Germinal center (tissue), 1 donor: ENCODE data around the gene PPP1R16B.
"Not testable (repeated sequence)": the region's sequence is repeated elsewhere in the genome, so short reads cannot be mapped to it uniquely, and the experiment has no call there.

Source experiments
- DNase-seq: peaks from one replicate; pipeline ENCODE4 v3.0.0; 2012; ENCODE audit warnings: mixed read lengths, low spot score

The PPP1R16B gene

DNA sequence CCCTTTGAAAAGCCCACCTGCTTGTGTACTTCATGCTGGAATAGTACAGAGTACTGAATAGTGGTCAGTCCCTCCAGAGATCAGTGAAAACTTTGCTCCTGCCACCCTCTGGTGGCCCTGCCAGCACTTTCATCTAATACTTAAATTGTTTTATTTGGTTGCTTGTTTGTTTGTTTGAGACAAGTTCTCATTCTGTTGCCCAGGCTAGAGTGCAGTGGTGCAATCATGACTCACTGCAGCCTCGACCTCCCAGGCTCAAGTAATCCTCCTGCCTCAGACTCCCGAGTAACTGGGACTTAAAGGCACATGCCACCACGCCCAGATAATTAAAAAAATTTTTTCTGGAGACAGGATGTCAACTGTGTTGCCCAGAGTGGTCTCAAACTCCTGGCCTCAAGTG, 129.8 kb downstream of the PPP1R16B start:
- DNase-seq = no peak

- no peak for DNase-seq
These were observed 130.5 kb downstream of the PPP1R16B start for GRCh38 chr20:38935967-38936407.

GRCh38 chr20:38937000-38937399, 131.5 kb downstream of the PPP1R16B start:
- DNase-seq = no peak

GRCh38 chr20:38937978-38938473, 132.5 kb downstream of the PPP1R16B start:
- DNase-seq = no peak

DNA sequence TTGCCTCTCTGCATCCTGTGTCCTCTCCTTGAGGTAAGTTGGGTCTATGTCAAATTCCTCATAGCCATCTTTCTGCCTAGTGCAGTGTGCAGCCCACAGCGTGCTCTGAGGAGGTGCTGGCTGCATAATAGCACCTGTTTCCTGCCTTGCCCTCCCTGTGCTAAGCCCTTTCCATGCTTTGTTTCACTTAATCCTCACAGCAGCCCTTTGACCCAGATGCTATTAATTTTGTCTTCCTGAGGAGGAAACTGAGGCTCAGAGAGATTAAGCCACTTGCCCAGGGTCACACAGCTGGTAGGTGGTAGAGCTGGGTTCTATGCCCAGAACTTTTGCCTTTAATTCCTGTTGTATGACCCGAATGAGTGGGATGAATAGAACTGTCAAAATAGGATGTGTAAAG, 134.2 kb downstream of the PPP1R16B start:
- DNase-seq = no peak

GRCh38 chr20:38940644-38941043, 135.1 kb downstream of the PPP1R16B start:
- no peak for DNase-seq

DNA sequence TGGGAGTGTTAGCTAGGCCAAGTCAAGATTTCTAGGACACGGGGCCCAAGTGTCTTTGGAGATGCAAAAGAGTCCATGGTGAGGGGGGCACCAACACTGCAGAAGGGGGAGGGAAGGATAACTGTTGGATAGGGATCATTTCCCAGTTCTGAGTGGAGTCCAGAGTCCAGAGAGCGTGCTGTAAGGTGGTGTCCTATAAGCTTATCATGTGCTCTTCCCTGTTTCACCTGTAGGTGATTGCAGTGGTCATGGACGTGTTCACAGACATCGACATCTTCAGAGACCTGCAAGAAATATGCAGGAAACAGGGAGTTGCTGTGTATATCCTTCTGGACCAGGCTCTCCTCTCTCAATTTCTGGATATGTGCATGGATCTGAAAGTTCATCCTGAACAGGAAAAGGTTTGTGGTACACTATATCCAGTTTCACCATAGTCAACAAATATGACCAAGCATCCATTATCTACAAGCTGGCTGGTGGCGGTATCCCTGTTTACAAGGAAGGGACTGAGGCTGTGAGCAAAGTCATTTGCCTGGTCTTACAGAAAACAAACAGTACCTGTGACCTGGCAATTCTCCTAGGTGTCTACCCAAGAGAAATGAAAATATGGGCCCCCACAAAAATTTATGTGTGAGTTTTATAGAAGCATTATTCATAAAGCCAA, 136.4 kb downstream of the PPP1R16B start:
- no peak for DNase-seq

- no peak for DNase-seq
These were observed 139.5 kb downstream of the PPP1R16B start for GRCh38 chr20:38945012-38945411.

- no peak for DNase-seq
These were observed 141.3 kb downstream of the PPP1R16B start for GRCh38 chr20:38946836-38947235.

DNA sequence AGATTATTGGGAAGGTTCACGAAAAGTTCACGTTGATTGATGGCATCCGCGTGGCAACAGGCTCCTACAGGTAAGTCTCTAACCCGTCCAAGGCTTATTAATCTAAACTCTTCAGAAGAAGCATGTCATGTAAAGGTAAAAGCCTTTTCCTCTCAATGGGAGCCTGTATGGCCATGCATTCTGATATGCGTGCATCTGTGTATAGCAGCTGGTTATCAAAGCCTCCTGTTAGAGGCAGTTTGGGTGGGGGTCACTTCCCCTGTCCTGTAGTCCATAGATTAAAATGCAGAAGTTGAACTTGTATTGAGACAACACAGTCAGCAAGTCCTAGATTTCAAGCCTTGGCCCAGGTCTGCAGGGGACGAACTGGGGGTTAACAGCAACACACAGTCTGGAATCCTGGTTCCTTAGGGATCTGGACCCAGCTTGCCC, 142.4 kb downstream of the PPP1R16B start:
- no peak for DNase-seq

GRCh38 chr20:38950254-38950653, 144.8 kb downstream of the PPP1R16B start:
- DNase-seq = no peak

- DNase-seq = no peak
These were observed 146.1 kb downstream of the PPP1R16B start for GRCh38 chr20:38951611-38952010.

DNA sequence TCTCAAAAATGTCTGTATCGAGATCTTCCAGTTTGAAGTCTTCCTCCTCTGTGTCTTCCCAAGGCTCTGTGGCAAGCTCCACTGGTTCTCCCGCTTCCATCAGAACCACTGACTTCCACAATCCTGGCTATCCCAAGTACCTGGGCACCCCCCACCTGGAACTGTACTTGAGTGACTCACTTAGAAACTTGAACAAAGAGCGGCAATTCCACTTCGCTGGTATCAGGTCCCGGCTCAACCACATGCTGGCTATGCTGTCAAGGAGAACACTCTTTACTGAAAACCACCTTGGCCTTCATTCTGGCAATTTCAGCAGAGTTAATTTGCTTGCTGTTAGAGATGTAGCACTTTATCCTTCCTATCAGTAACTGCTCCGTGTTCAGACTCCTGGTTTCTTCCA, 146.7 kb downstream of the PPP1R16B start:
- no peak for DNase-seq

DNA sequence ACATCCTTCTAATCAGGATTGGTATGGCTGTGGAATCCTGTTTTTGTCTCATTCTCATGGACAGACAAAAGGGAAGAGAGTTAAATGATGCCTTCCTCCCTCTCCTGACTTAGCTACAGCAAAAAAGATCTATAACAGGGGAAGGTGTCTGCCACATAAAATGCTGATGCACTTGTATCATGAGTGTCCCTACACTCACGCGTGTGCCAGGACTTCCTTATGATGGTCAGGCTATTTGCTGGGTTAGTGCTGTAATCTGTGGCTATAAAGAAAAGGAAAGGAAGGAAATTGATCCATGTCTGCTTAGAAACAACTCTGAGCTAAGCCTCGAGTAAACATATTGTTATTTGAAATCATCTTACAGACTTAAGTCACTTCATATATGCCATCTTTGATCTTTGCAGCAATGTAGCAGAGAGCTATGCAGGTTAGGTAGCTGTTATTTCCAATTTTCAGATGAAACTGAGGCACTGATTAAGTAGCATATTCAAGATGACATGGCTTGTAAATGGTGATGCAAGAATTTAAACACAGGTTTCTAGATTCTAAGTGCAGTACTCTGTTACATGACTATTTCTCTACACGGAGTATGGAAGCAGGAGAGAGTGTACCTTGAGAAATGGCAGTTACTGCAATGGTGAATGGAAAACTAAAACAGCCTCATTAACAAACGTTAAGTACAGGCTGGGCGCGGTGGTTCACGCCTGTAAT, 148.3 kb downstream of the PPP1R16B start:
- no peak for DNase-seq

DNA sequence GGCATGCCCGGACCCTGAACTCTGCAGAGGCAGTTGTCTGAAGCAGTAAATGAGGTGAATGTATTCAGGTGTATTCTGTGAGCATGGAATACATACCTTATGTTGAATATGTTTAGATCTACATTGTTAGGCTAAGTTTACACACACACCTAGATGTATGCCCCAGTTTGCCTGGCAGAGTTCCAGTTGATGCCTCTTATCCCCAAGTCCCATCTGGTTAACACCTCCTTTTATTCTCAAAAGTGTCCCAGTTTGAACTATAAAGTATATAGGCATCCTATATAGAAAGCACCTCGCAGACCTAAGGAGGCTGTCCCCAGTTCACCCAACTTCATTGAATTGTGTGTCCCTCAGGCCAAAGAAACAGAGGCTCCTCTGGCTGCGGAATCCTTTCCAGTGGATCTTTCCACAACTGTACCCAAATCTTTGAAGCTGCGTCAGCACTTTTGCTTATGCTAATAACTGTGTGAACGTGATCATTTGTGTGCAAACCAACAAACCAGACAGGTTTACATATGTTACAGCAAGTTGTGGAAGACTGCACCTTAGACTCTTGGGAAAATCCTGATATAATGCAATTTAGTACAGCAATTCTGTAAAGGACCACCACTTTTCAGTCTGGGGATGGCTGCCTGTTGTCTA, 151.9 kb downstream of the PPP1R16B start:
- no peak for DNase-seq

DNA sequence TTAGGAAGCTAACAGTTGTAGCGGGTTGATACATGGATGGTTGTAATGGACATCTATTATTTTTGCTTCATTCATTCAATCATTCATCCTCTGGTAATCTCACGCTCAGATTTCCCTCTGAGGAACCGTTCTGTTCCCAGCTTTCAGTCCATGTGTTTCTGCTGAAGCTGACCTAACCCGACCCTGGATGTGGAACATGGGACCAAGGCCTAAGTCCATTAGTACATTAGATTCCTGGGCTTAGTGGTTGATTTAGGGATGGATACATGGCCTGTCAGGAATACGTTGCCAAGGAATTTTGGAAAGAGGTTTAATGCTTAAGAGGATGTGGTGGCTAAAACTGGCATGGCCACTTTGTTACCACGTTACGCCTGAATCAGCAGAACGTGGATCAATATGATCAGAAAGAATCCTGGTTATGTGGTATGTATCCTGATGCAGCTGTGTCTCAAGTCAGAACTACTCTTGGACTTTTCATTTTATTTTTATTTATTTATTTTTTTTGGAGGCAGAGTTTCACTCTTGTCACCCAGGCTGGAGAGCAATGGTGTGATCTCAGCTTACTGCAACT, 152.5 kb downstream of the PPP1R16B start:
- DNase-seq = no peak

GRCh38 chr20:38960187-38960687, 154.7 kb downstream of the PPP1R16B start:
- DNase-seq = not testable (repeated sequence)

DNA sequence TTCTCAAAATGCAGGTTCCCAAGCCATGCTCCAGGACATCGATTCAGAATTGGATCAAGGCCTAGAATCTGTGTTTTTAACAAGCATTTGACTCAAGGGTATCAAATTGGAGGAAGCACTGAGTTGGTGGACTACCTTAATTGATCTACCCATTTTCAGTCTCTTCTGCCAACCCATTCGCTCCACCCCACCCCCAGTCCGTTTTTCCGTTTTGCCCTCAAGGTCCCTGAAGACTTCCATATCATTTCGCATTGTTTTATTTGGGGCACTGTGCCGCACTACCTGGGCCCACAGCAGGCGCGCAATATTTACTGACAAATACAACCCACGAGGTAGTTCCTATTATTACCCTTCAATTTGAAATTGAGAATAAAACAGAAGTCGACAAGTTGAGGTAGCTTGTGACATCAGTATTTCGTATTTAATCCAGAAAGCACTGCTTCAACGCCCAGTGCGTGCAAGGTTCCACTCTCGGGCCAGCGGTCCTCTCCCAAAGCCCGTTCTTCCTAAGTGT, 156.1 kb downstream of the PPP1R16B start:
- DNase-seq = no peak

DNA sequence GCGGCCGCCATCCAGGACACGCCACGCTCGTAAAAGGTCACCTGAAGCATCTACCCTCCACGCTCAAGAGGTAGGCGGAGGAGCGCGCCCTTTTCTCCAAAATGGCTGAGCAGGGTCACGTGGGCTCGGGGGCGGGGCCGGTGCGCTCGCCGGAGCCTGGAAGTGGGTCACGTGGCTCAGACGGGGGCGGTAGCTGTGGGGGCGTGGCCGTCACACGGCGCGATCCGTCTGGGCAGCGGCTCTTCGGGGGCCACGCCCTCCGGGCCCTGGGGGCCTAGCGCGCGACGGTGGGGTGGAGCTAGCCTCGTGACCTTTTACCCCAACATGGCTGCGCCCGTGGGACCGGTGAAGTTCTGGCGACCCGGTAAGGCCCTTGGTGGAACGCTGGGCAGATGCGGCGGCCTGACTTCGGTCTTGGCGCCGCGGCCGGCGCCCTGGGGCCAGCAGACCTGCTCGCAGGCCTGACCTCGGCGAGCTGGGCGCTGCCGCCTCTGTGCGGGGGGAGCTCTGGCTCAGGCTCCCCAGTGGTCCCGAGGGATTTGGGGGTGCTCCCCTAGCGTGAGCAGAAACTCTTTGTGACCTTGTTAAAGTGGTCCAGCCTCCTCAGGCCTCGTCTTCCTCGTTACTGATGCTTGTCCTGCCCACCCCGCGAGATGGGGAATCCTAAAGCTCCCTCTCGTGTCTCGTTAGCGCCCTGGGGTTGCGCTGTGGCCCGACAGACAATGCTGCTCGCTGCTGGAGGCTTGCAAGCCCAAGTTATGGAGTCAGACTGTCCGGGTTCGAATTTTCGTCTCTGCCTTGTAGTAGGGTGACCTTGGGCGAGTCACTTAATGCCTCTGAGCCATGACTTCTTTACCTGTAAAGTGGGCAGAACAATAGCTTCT, 156.8 kb downstream of the PPP1R16B start, which contains the start of gene DHX35:
Gene DHX35, plus strand, starts transcription at position 301 of the 884 bp plus-strand sequence. Its CDS starts 24 bp downstream, at position 325.
- DNase-seq = peak; percentile 99

DNA sequence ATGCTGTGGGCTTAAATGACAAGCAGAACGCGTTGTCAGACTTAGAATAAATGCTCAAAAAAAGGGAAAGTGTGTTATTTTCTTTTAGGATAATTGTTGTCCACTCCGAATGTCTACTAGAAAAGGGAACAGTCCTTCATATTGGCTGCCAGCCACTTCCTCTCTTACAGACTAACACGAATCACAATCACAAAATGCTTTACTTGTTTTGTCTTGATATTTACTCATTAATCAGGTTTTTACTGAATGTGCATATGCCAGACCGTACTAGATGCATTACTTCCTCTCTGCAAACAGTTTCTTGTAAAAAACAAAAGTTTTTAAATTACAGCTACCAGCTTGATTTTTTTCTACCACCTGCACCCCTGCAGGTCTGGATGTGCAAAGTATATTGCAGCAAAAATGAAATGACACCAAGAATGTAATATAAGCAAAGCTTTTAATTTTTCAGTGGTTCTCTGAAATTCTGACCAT, 157.5 kb downstream of the PPP1R16B start:
- DNase-seq = no peak

DNA sequence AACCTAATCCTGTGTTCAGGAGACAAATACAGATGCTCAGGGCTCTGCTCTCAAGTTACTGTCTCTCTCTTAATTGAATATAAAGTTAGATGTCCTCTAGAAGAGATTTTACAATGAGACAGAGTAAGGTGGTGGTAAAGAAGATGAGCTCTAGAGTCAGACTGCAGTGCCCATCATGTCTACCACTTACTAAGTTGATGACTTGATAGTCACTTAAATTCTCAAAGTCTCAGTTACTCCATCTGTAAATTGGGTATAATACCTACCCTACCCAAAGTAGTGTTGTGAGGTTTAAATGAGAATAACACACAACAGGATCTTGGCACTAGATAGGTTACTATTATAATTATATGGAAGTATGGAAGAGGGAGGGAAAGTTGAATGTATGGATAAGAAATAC, 158.2 kb downstream of the PPP1R16B start:
- DNase-seq = no peak
